ENCODE measurements around the gene ST8SIA2.

GRCh38 chr15:92407916-92408315, 14.2 kb downstream of the ST8SIA2 start:
- no peak for TF ChIP-seq EZH2 (IDR thresholded peaks at IDR 0.05; ENCODE audit: insufficient read depth, poor library complexity, severe bottlenecking)
- TF ChIP-seq EZH2phosphoT487 (IDR thresholded peaks at IDR 0.05; ENCODE audit: insufficient read depth, low read depth), result no peak
